SK-N-SH treated with all-trans-retinoic acid at 6 μM for 48 hours (cell line): Measurements from ENCODE around the gene EPB41L4A.

Experiments
- ARNTL ChIP-seq: fragments of 450-650 bp; formaldehyde crosslinking; IDR thresholded peaks from 2 replicates; pipeline ENCODE4 v1.5.0; 2020; ENCODE audit warnings: low read depth, mild to moderate bottlenecking, moderate library complexity, borderline replicate concordance
- GLIS3 ChIP-seq: fragments of 250-450 bp; sonication (Bioruptor Pico); IDR thresholded peaks from 2 replicates; pipeline ENCODE4 v1.5.0; 2020; ENCODE audit warnings: mild to moderate bottlenecking, moderate library complexity
- SNAI2 ChIP-seq: fragments of 250-450 bp; sonication (Bioruptor Pico); IDR thresholded peaks from 2 replicates; pipeline ENCODE4 v1.5.0; 2020; ENCODE audit warnings: mild to moderate bottlenecking, moderate library complexity
- TCF4 ChIP-seq: fragments of 250-450 bp; sonication (Bioruptor Pico); IDR thresholded peaks from 2 replicates; pipeline ENCODE4 v1.8.0; 2021; ENCODE audit warnings: mild to moderate bottlenecking, moderate library complexity, borderline replicate concordance
- ZFP3 ChIP-seq: fragments of 250-450 bp; sonication (Bioruptor Pico); IDR thresholded peaks from 2 replicates; pipeline ENCODE4 v1.5.0; 2020; ENCODE audit warnings: mild to moderate bottlenecking, moderate library complexity
- ZFP30 ChIP-seq: fragments of 450-650 bp; formaldehyde crosslinking; IDR thresholded peaks from 2 replicates; pipeline ENCODE4 v1.5.0; 2022; ENCODE audit warnings: mild to moderate bottlenecking, moderate library complexity
- ZNF565 ChIP-seq: fragments of 450-650 bp; formaldehyde crosslinking; conservative IDR thresholded peaks from 2 replicates; pipeline ENCODE4 v1.5.0; 2020; ENCODE audit warnings: low read depth, mild to moderate bottlenecking, moderate library complexity
- ZNF8 ChIP-seq: fragments of 450-650 bp; formaldehyde crosslinking; IDR thresholded peaks from 2 replicates; pipeline ENCODE4 v1.5.0; 2020; ENCODE audit warnings: mild to moderate bottlenecking, moderate library complexity
- TF ChIP-seq, protein P1 (sequence below): fragments of 250-450 bp; sonication (Bioruptor Pico); IDR thresholded peaks from 2 replicates; pipeline ENCODE4 v1.5.0; 2020; ENCODE audit warnings: mild to moderate bottlenecking, moderate library complexity
- TF ChIP-seq, protein P2 (sequence below): fragments of 250-450 bp; sonication (Bioruptor Pico); IDR thresholded peaks from 2 replicates; pipeline ENCODE4 v1.8.0; 2020; ENCODE audit warnings: mild to moderate bottlenecking, moderate library complexity, borderline replicate concordance

DNA sequence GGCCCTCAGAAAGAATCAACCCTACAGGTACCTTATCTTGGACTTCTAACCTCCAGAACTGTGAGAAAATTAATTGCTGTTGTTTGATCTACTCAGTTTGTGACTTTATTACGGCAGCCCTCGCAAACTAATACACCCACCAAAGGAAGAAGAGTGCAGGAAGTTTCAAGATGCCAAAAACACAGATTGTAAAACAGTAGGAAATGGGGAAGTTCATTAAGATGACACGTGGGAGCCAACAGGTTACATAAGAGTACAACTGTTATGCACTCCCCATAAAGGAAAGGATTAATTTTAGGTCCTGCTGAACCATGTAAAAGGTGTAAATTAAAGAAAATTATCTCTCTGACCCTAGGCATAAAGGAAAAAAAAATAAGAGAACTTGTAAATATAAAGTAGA is 294.3 kb downstream of the EPB41L4A start:
- TF ChIP-seq TCF4 (CRISPR knock-in tag) (no peak), ARNTL (CRISPR knock-in tag) (no peak), ZNF8 (no peak), ZNF565 (no peak), SNAI2 (CRISPR knock-in tag) (no peak), ZFP30 (CRISPR knock-in tag) (no peak), GLIS3 (no peak), ZFP3 (no peak)
- TF ChIP-seq, protein P1, sequence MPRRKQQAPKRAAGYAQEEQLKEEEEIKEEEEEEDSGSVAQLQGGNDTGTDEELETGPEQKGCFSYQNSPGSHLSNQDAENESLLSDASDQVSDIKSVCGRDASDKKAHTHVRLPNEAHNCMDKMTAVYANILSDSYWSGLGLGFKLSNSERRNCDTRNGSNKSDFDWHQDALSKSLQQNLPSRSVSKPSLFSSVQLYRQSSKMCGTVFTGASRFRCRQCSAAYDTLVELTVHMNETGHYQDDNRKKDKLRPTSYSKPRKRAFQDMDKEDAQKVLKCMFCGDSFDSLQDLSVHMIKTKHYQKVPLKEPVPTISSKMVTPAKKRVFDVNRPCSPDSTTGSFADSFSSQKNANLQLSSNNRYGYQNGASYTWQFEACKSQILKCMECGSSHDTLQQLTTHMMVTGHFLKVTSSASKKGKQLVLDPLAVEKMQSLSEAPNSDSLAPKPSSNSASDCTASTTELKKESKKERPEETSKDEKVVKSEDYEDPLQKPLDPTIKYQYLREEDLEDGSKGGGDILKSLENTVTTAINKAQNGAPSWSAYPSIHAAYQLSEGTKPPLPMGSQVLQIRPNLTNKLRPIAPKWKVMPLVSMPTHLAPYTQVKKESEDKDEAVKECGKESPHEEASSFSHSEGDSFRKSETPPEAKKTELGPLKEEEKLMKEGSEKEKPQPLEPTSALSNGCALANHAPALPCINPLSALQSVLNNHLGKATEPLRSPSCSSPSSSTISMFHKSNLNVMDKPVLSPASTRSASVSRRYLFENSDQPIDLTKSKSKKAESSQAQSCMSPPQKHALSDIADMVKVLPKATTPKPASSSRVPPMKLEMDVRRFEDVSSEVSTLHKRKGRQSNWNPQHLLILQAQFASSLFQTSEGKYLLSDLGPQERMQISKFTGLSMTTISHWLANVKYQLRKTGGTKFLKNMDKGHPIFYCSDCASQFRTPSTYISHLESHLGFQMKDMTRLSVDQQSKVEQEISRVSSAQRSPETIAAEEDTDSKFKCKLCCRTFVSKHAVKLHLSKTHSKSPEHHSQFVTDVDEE (CRISPR knock-in tag) = no peak
- TF ChIP-seq, protein P2, sequence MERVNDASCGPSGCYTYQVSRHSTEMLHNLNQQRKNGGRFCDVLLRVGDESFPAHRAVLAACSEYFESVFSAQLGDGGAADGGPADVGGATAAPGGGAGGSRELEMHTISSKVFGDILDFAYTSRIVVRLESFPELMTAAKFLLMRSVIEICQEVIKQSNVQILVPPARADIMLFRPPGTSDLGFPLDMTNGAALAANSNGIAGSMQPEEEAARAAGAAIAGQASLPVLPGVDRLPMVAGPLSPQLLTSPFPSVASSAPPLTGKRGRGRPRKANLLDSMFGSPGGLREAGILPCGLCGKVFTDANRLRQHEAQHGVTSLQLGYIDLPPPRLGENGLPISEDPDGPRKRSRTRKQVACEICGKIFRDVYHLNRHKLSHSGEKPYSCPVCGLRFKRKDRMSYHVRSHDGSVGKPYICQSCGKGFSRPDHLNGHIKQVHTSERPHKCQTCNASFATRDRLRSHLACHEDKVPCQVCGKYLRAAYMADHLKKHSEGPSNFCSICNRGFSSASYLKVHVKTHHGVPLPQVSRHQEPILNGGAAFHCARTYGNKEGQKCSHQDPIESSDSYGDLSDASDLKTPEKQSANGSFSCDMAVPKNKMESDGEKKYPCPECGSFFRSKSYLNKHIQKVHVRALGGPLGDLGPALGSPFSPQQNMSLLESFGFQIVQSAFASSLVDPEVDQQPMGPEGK = no peak
